GM12872 (cell line): ENCODE measurements around the gene MYH16.

ENCODE experiments used
- TF ChIP-seq, protein P1 (sequence below): IDR thresholded peaks from 3 replicates; pipeline ENCODE4 v1.5.1; 2011; ENCODE audit warnings: low read depth, mild to moderate bottlenecking, low read length, moderate library complexity; ENCODE audit not compliant: insufficient read depth

Gene MYH16

DNA sequence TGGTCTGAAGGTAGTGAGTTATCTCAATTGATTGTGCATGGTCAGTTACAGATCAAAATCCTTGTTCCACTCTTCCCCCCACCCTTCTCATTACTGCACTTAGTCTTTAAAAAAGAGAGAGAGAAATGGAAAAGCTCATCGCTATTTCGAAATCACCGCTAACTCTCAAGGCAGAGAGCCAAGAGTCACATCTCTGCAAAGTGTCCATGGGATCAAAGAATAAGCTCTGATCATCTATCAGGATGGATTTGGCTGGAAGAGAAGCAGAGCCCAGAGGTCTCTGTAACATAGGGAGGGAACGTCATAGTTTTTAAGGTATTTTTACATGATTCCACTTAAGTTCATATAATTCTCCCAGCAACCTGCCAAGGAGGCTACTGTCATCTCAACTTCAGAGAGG lies 30.0 kb upstream of the MYH16 start:
- TF ChIP-seq, protein P1, sequence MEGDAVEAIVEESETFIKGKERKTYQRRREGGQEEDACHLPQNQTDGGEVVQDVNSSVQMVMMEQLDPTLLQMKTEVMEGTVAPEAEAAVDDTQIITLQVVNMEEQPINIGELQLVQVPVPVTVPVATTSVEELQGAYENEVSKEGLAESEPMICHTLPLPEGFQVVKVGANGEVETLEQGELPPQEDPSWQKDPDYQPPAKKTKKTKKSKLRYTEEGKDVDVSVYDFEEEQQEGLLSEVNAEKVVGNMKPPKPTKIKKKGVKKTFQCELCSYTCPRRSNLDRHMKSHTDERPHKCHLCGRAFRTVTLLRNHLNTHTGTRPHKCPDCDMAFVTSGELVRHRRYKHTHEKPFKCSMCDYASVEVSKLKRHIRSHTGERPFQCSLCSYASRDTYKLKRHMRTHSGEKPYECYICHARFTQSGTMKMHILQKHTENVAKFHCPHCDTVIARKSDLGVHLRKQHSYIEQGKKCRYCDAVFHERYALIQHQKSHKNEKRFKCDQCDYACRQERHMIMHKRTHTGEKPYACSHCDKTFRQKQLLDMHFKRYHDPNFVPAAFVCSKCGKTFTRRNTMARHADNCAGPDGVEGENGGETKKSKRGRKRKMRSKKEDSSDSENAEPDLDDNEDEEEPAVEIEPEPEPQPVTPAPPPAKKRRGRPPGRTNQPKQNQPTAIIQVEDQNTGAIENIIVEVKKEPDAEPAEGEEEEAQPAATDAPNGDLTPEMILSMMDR: no peak

DNA sequence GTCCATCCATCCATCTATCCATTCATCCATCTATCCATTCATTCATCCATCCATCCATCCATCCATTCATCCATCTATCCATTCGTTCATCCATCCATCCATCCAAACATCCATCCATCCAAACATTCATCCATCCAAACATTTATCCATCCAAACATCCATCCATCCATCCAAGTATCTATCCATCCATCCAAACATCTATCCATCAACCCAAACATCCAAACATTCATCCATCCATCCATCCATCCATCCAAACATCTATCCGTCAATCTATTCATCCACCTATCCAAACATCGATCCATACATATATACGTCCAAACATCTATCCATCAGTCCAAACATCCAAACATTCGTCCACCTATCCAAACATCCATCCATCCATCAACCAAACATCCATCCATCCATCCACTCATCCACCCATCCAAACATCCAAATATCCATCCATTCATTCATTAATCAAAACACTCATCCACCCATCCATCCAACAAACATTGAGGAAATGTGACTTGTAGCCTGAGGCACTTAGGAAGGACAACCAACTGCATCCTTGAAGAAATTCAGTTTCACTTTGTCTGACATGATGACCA lies 28.8 kb upstream of the MYH16 start:
- TF ChIP-seq, protein P1: no peak

DNA sequence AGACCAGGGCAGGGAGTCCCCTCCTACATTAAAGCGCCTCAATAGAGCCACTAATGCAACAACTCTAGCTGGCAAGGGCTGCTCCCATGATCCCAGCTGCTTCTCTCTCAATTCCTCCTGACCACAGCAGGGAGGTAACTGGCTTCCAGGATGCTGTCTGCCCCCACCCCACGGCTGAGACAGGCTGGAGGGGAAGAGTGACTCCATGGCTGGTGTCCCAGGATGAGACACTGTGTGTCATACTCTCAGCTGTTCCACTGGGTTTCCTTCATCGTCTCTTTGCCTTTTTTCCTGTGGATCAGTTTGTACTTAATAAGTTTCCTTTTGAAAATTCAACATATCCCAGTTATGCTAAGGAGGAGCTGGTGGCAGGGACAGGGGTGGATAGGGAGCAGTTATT lies 27.7 kb upstream of the MYH16 start:
- TF ChIP-seq, protein P1: no peak

DNA sequence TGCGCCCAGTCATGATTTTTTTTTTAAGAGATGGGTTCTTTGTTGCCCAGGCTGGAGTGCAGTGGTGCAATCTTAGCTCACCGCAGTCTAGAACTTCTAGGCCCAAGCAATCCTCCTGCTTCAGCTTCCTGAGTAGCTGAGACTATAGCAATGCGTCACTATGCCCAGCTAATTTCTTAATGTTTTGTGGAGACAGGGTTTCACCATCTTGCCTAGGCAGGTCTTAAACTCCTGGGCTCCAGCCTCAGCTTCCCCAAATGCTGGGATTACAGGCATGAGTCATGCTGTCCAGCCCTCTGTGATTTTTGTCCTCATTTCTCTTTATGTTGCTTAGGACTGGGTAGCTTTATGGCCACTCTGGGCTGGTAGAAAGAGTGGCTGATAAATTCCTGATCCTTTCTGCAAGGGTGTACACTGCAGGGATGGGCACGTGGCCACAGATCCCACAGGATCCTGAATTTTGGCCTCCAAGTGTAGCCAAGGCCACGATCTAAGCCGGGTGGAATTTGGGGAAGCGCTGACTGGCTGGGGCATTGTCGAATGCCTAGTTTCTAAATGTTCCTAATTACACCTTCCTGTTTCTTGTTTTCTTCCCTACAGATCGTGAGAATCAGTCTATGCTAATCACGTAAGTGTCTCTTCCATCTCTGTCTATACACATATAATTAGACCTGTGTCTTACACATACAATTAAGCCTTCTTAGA lies 24.1 kb upstream of the MYH16 start:
- TF ChIP-seq, protein P1: no peak

DNA sequence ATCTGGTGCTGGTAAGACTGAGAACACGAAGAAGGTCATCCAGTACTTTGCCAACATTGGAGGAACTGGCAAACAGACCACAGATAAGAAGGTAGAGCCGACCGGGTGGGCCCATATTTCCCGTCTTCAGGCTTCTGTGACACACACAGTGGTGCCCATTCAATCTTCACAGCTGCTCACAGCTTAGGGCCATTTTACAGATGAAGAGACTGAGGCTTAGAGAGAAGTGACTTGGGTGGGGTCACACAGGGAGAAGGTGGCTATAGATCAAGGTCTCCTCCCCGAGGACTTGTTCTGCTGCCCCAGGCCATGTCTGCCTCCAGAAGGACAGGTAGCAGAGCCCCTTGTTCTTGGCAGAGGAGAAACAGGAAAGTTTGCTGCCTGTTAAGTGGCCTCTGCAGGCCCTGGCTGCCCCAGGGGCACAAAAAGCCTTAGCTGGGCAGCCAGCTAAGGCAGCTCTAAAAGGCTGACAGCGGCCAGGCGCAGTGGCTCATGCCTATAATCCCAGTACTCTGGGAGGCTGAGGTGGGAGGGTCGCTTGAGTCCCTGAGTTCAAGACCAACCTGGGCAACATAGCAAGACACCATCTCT lies 22.6 kb upstream of the MYH16 start:
- TF ChIP-seq, protein P1: no peak

DNA sequence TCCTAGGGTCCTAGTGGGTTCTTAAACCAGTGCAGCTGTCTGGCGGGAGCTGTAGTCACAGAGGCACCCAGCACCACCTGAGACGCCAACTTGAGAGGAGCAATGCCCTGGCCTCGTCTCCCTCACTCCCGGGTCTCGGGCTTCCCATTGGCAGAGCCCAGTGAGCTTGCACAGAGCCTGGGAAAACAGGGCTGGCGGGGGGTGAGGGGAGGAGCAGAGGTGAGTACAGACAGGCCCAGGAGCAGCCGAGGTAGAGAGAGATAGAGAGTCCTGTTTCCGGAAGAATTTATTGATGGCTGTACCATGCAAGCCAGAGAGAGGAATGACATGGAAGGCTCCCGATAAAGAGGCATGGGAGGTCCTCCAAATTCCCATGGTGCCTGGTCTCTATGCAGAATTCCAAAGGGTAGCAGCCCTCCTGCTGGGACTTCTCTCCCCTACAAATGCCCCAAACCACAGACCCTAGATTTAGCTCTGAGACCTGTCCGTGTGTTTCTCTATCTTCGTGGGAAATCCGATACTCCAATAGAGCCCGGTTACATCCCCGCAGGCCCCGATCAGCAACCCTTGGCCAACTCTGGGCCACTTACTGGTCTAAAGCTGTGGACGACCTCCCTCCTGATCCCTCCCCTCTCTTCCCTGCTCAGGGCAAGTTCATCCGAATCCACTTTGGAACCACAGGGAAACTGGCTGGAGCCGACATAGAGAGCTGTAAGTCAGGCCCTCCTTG lies 20.3 kb upstream of the MYH16 start:
- TF ChIP-seq, protein P1: no peak

DNA sequence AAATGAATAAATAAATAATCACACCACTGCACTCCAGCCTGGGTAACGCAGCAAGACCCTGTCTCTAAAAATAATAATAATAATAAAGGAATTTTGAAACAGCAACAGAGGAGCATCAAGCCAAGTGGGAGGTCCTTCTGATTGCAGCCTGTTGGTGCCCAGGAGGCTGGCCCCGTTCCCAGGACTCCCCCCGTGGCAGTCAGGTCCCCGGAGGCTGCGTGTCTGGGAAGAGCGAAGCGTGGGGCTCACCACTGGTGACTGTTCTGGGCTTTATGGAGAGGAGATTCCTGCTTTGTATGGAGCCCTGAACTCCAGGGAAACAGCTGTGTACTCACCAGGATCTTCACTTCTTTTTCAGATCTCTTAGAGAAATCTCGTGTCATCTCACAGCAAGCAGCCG lies 19.3 kb upstream of the MYH16 start:
- TF ChIP-seq, protein P1: no peak
